Spleen (tissue), 7 donors: ENCODE measurements around the gene UNC13B.

Source experiments
- CTCF ChIP-seq, 11 experiments: fragments of 200-600 bp in 7 of 11; fragments of 450-650 bp in 4 of 11; sonication (generic) in 4 of 11; IDR thresholded peaks in 8 of 11; conservative IDR thresholded peaks in 3 of 11; 1 replicate in 7 of 11; 2 replicates in 4 of 11; pipeline versions ENCODE4 v1.4.0 to v1.8.0; 2016 to 2021; ENCODE audit warnings: antibody characterized with exemption in 11 of 11, inconsistent platforms in 4 of 11, mild to moderate bottlenecking in 1 of 11
- POLR2A ChIP-seq, 3 donors: fragments of 450-650 bp; IDR thresholded peaks; one replicate each; pipeline ENCODE4 v1.5.1; 2017; ENCODE audit warnings: antibody characterized with exemption in 3 of 3, mild to moderate bottlenecking in 1 of 3
- POLR2AphosphoS5 ChIP-seq, 3 donors: sonication (generic); formaldehyde crosslinking; IDR thresholded peaks; one replicate each; pipeline ENCODE4 v1.5.1; 2017; ENCODE audit warnings: antibody characterized with exemption in 3 of 3
- donor health status: DM: no; HTN: no; CAD: no; lungs with moderate emphysema.
- donor health status: DM: no; HTN: no; CAD: no.
- donor health status: DM: no; HTN: no; CAD: no.

GRCh38 chr9:35286381-35286780, 124.6 kb downstream of the UNC13B start:
- TF ChIP-seq CTCF (IDR thresholded peaks at IDR 0.05 in 8 of 11, conservative IDR thresholded peaks at IDR 0.05 in 3 of 11) (no peak), POLR2AphosphoS5 (IDR thresholded peaks at IDR 0.05) (no peak), POLR2A (IDR thresholded peaks at IDR 0.05) (no peak)
